H9 (cell line): ENCODE results near the gene CYRIA. TPM values are rescaled to one million over a fixed set of nuclear protein-coding genes. Genes with fewer than 3 reads are reported as not detected.

ENCODE experiments used
- DNase-seq: peaks from one replicate; pipeline ENCODE4 v3.0.0-alpha.2; 2017
- H2AFZ ChIP-seq: one replicate; pipeline ENCODE4 v1.6.1; 2013; ENCODE audit warnings: mild to moderate bottlenecking, low read length, control low read depth, moderate library complexity
- H2AK5ac ChIP-seq: 2 replicates; pipeline ENCODE4 v1.6.1; 2013; ENCODE audit warnings: low read length, control low read depth, mixed read lengths; ENCODE audit not compliant: insufficient read length
- H2BK120ac ChIP-seq: one replicate; pipeline ENCODE4 v1.6.1; 2013; ENCODE audit warnings: low read depth, mild to moderate bottlenecking, low read length, control low read depth, inconsistent platforms; ENCODE audit not compliant: poor library complexity, severe bottlenecking
- H2BK12ac ChIP-seq: 2 replicates; pipeline ENCODE4 v1.6.1; 2013; ENCODE audit warnings: low read length, control low read depth, mixed read lengths, low read depth; ENCODE audit not compliant: insufficient read length
- H2BK15ac ChIP-seq: 2 replicates; pipeline ENCODE4 v1.6.1; 2013; ENCODE audit warnings: low read depth, low read length, control low read depth
- H2BK20ac ChIP-seq: one replicate; pipeline ENCODE4 v1.6.1; 2013; ENCODE audit warnings: low read depth, mild to moderate bottlenecking, low read length, control low read depth, inconsistent platforms; ENCODE audit not compliant: poor library complexity, severe bottlenecking
- H2BK5ac ChIP-seq: 2 replicates; pipeline ENCODE4 v1.6.1; 2013; ENCODE audit warnings: low read length, control low read depth, mixed read lengths; ENCODE audit not compliant: insufficient read length
- H3K14ac ChIP-seq: 2 replicates; pipeline ENCODE4 v1.6.1; 2013; ENCODE audit warnings: low read length, control low read depth; ENCODE audit not compliant: insufficient read depth
- H3K18ac ChIP-seq: 2 replicates; pipeline ENCODE4 v1.6.1; 2013; ENCODE audit warnings: low read depth, mild to moderate bottlenecking, mixed read lengths, low read length, control low read depth; ENCODE audit not compliant: insufficient read length
- H3K23ac ChIP-seq: 2 replicates; pipeline ENCODE4 v1.6.1; 2013; ENCODE audit warnings: low read length, control low read depth, mixed read lengths, low read depth; ENCODE audit not compliant: insufficient read length
- H3K23me2 ChIP-seq: 2 replicates; pipeline ENCODE4 v1.6.1; 2013; ENCODE audit warnings: low read depth, mild to moderate bottlenecking, mixed read lengths, low read length, control low read depth; ENCODE audit not compliant: insufficient read length, poor library complexity, severe bottlenecking
- H3K27ac ChIP-seq: 2 replicates; pipeline ENCODE4 v1.5.1; 2013; ENCODE audit warnings: low read length, control low read depth, mixed read lengths, low read depth; ENCODE audit not compliant: insufficient read length
- H3K27me3 ChIP-seq: 2 replicates; pipeline ENCODE4 v1.6.1; 2013; ENCODE audit warnings: low read length, control low read depth, inconsistent platforms; ENCODE audit not compliant: insufficient read depth
- H3K4ac ChIP-seq: 2 replicates; pipeline ENCODE4 v1.6.1; 2013; ENCODE audit warnings: low read depth, mild to moderate bottlenecking, control low read depth, inconsistent platforms, low read length, moderate library complexity
- H3K4me1 ChIP-seq: 2 replicates; pipeline ENCODE4 v1.6.1; 2013; ENCODE audit warnings: low read length, control low read depth, inconsistent platforms; ENCODE audit not compliant: insufficient read depth
- H3K4me2 ChIP-seq: 2 replicates; pipeline ENCODE4 v1.6.1; 2013; ENCODE audit warnings: low read length, control low read depth, mixed read lengths; ENCODE audit not compliant: insufficient read length, insufficient read depth
- H3K56ac ChIP-seq: 2 replicates; pipeline ENCODE4 v1.6.1; 2013; ENCODE audit warnings: low read depth, mild to moderate bottlenecking, mixed read lengths, low read length, control low read depth; ENCODE audit not compliant: insufficient read length
- H3K79me1 ChIP-seq: 2 replicates; pipeline ENCODE4 v1.6.1; 2013; ENCODE audit warnings: low read depth, mild to moderate bottlenecking, moderate library complexity, low read length, control low read depth, inconsistent platforms; ENCODE audit not compliant: insufficient read depth, poor library complexity, severe bottlenecking
- H3K79me2 ChIP-seq: 2 replicates; pipeline ENCODE4 v1.6.1; 2013; ENCODE audit warnings: low read length, control low read depth, inconsistent platforms; ENCODE audit not compliant: insufficient read depth
- H3K9ac ChIP-seq: 2 replicates; pipeline ENCODE4 v1.6.1; 2013; ENCODE audit warnings: low read length, control low read depth, mixed read lengths; ENCODE audit not compliant: insufficient read length; ENCODE audit errors: extremely low read depth
- H3K9me3 ChIP-seq: one replicate; pipeline ENCODE4 v1.6.1; 2013; ENCODE audit warnings: low read depth, low read length, inconsistent platforms; ENCODE audit not compliant: control insufficient read depth
- H3T11ph ChIP-seq: one replicate; pipeline ENCODE4 v1.6.1; 2013; ENCODE audit warnings: mild to moderate bottlenecking, low read length, control low read depth, inconsistent platforms
- H4K20me1 ChIP-seq: one replicate; pipeline ENCODE4 v1.6.1; 2013; ENCODE audit not compliant: control insufficient read depth, insufficient read length, insufficient read depth
- H4K5ac ChIP-seq: 2 replicates; pipeline ENCODE4 v1.6.1; 2013; ENCODE audit warnings: low read depth, mild to moderate bottlenecking, mixed read lengths, low read length, control low read depth; ENCODE audit not compliant: insufficient read length
- H4K8ac ChIP-seq: replicated peaks from 2 replicates; pipeline ENCODE4 v1.6.1; 2013; ENCODE audit warnings: low read length, control low read depth, mixed read lengths, low read depth; ENCODE audit not compliant: insufficient read length
- H4K91ac ChIP-seq: 2 replicates; pipeline ENCODE4 v1.6.1; 2013; ENCODE audit warnings: low read depth, mild to moderate bottlenecking, moderate library complexity, mixed read lengths, low read length, control low read depth; ENCODE audit not compliant: insufficient read length
- H3K27ac Mint-ChIP-seq, 3 experiments: 2 replicates in 2 of 3; 3 replicates in 1 of 3; pipeline ENCODE4 v1.8.0; 2020 to 2021; ENCODE audit warnings: mixed read lengths in 3 of 3, mild to moderate bottlenecking in 1 of 3, moderate library complexity in 1 of 3
- H3K27me3 Mint-ChIP-seq: 2 replicates; pipeline ENCODE4 v1.8.0; 2021; ENCODE audit warnings: low read depth, mild to moderate bottlenecking, moderate library complexity, mixed read lengths
- H3K36me3 Mint-ChIP-seq, 3 experiments: 2 replicates in 2 of 3; 3 replicates in 1 of 3; pipeline ENCODE4 v1.8.0; 2020 to 2021; ENCODE audit warnings: low read depth in 3 of 3, mixed read lengths in 3 of 3; ENCODE audit not compliant: insufficient read depth in 1 of 3
- H3K4me1 Mint-ChIP-seq, 2 experiments: 2 replicates each; pipeline ENCODE4 v1.8.0; 2020; ENCODE audit warnings: mixed read lengths in 2 of 2
- H3K4me3 Mint-ChIP-seq, 2 experiments: 2 replicates in 1 of 2; 3 replicates in 1 of 2; pipeline ENCODE4 v1.8.0; 2020 to 2021; ENCODE audit warnings: mild to moderate bottlenecking in 2 of 2, mixed read lengths in 2 of 2, moderate library complexity in 1 of 2
- H3K9me3 Mint-ChIP-seq, 2 experiments: 2 replicates in 1 of 2; 3 replicates in 1 of 2; pipeline ENCODE4 v1.8.0; 2020; ENCODE audit warnings: mild to moderate bottlenecking in 2 of 2, mixed read lengths in 2 of 2, moderate library complexity in 1 of 2
- WGBS: extraction: QIAGEN DNeasy Blood & Tissue Kit; methylation state at CpG from one replicate; pipeline ENCODE4 v1.1.7; 2013; ENCODE audit warnings: missing lambda C conversion rate, low lambda C conversion rate, mixed read lengths; ENCODE audit not compliant: insufficient read length; ENCODE audit errors: extremely low coverage; 5-methylcytosine and 5-hydroxymethylcytosine counted together
- total RNA-seq: library from RNA; stranded (reverse); gene quantifications from 2 replicates; pipeline ENCODE4 v1.2.1, GENCODE V29; 2021
- TF ChIP-seq, protein P1 (sequence below): fragments of 200-600 bp; sonication (generic); conservative IDR thresholded peaks from 3 replicates; pipeline ENCODE4 v1.8.0; 2021; ENCODE audit warnings: antibody characterized with exemption, mild to moderate bottlenecking

The CYRIA gene
- total RNA-seq, 1 experiment from 2014 or later = 2.3 TPM

GRCh38 chr2:16700551-16701259 lies 35.1 kb upstream of the CYRIA start:
- no CpG with 5 or more reads among the region's 11 CpGs for WGBS
- no peak overlapping the region for H3K27ac ChIP-seq
- TF ChIP-seq, protein P1, sequence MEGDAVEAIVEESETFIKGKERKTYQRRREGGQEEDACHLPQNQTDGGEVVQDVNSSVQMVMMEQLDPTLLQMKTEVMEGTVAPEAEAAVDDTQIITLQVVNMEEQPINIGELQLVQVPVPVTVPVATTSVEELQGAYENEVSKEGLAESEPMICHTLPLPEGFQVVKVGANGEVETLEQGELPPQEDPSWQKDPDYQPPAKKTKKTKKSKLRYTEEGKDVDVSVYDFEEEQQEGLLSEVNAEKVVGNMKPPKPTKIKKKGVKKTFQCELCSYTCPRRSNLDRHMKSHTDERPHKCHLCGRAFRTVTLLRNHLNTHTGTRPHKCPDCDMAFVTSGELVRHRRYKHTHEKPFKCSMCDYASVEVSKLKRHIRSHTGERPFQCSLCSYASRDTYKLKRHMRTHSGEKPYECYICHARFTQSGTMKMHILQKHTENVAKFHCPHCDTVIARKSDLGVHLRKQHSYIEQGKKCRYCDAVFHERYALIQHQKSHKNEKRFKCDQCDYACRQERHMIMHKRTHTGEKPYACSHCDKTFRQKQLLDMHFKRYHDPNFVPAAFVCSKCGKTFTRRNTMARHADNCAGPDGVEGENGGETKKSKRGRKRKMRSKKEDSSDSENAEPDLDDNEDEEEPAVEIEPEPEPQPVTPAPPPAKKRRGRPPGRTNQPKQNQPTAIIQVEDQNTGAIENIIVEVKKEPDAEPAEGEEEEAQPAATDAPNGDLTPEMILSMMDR = no peak
- no peak overlapping the region for H2AFZ ChIP-seq
- no peaks in the 10 kb centered on the region for H3K36me3 Mint-ChIP-seq
- no peaks in the 10 kb centered on the region for H3K9me3 ChIP-seq
- H3K4me1 ChIP-seq = no peaks in the 10 kb centered on the region
- no peak for DNase-seq
- H3K9ac ChIP-seq = no peak overlapping the region
- H3T11ph ChIP-seq = no peak overlapping the region
- no peaks in the 10 kb centered on the region for H3K79me2 ChIP-seq
- H3K14ac ChIP-seq = no peak overlapping the region
- H3K56ac ChIP-seq = no peak overlapping the region
- H3K18ac ChIP-seq = no peak overlapping the region
- no peak overlapping the region for H3K27ac Mint-ChIP-seq
- no peaks in the 10 kb centered on the region for H4K20me1 ChIP-seq
- no peaks in the 10 kb centered on the region for H3K23me2 ChIP-seq
- H3K27me3 ChIP-seq = no peaks in the 10 kb centered on the region
- no peaks in the 10 kb centered on the region for H3K27me3 Mint-ChIP-seq
- no peak overlapping the region for H3K4me3 Mint-ChIP-seq
- H2BK5ac ChIP-seq = no peak overlapping the region
- H4K8ac ChIP-seq = no peak overlapping the region
- H3K4me2 ChIP-seq = no peak overlapping the region
- H3K23ac ChIP-seq = no peak overlapping the region
- H3K4me1 Mint-ChIP-seq = no peaks in the 10 kb centered on the region
- no peak overlapping the region for H2BK12ac ChIP-seq
- H2BK15ac ChIP-seq = no peak overlapping the region
- H3K79me1 ChIP-seq = no peaks in the 10 kb centered on the region
- no peak overlapping the region for H2BK120ac ChIP-seq
- no peak overlapping the region for H4K91ac ChIP-seq
- H4K5ac ChIP-seq = no peak overlapping the region
- no peak overlapping the region for H2BK20ac ChIP-seq
- H3K4ac ChIP-seq = no peak overlapping the region
- no peak overlapping the region for H2AK5ac ChIP-seq
- peaks cover 0 to 6% of the 10 kb centered on the region in 2 experiments; a peak in 4 of 5 replicates for H3K9me3 Mint-ChIP-seq
